ENCODE measurements around the gene MAML1. TPM values are rescaled to one million over a fixed set of nuclear protein-coding genes. Genes with fewer than 3 reads are reported as not detected.

Gene MAML1
- total RNA-seq, 2 donors from 2014 or later = 28.4 to 33.2 TPM

DNA sequence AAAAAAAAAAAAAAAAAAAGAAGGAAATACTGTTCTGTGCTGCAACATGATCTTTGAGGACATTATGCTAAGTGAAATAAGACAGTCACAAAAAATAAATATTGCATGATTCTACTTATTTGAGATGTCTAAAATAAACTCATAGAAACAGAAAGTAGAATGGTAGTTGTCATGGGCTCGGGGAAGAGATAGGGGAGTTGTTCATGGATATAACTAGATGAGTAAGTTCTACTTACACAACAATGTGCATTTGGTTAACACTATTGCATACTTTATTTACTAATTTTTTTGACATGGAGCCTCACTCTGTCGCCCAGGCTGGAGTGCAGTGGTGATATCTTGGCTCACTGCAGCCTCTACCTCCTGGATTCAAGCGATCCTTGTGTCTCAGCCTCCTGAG, 15.2 kb downstream of the MAML1 start:
- Mint-ChIP-seq H3K36me3 (ENCODE audit: low read depth) (peaks cover 2% of the 10 kb centered on the region), H3K27ac (peak overlapping the region; percentile 68), H3K4me1 (peaks cover 18% of the 10 kb centered on the region), H3K4me3 (no peak overlapping the region), H3K27me3 (no peaks in the 10 kb centered on the region)
- ATAC-seq (no peak), DNase-seq (no peak)
- no peaks in the 10 kb centered on the region for H3K9me3 ChIP-seq (ENCODE audit: control insufficient read depth, low read length, poor library complexity, severe bottlenecking)

- Mint-ChIP-seq H3K27ac (no peak overlapping the region), H3K4me1 (peaks cover 32% of the 10 kb centered on the region), H3K36me3 (ENCODE audit: low read depth) (peaks cover 6% of the 10 kb centered on the region), H3K4me3 (peak overlapping the region; percentile 43), H3K27me3 (no peaks in the 10 kb centered on the region)
- DNase-seq (no peak), ATAC-seq (no peak)
- no peaks in the 10 kb centered on the region for H3K9me3 ChIP-seq (ENCODE audit: control insufficient read depth, low read length, poor library complexity, severe bottlenecking)
Measured at GRCh38 chr5:179749857-179750508, 17.4 kb downstream of the MAML1 start.

GRCh38 chr5:179753971-179754370, 21.3 kb downstream of the MAML1 start:
- Mint-ChIP-seq H3K27ac (peak overlapping the region; percentile 75), H3K36me3 (ENCODE audit: low read depth) (peaks cover 4% of the 10 kb centered on the region), H3K4me3 (no peak overlapping the region), H3K27me3 (no peaks in the 10 kb centered on the region), H3K4me1 (peaks cover 33% of the 10 kb centered on the region)
- H3K9me3 ChIP-seq (ENCODE audit: control insufficient read depth, low read length, poor library complexity, severe bottlenecking) = no peaks in the 10 kb centered on the region
- ATAC-seq = no peak
- DNase-seq = no peak

DNA sequence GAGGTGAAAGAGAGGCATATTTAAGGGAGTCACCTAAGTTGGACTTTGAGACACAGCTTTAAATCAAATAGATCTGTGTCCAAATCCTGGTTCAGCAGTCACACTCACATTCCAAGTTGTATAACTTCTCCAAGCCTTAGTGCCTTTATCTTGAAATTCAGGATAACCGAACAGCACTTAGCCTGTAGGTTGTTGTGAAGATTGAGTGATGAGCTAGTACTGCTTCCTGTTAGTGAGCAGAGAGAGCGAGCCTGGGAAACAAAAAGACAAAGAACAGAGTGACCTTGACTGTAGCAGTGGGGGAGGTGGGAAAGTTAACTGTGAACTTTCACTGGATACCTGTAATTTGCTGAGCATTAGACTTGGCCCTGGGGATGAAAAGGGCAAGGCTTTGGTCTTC, 22.4 kb downstream of the MAML1 start:
- Mint-ChIP-seq H3K27me3 (no peaks in the 10 kb centered on the region), H3K4me1 (peaks cover 43% of the 10 kb centered on the region), H3K36me3 (ENCODE audit: low read depth) (peaks cover 4% of the 10 kb centered on the region), H3K27ac (peak overlapping the region; percentile 75), H3K4me3 (peak overlapping the region; percentile 56)
- DNase-seq = no peak
- ATAC-seq = no peak
- no peaks in the 10 kb centered on the region for H3K9me3 ChIP-seq (ENCODE audit: control insufficient read depth, low read length, poor library complexity, severe bottlenecking)

DNA sequence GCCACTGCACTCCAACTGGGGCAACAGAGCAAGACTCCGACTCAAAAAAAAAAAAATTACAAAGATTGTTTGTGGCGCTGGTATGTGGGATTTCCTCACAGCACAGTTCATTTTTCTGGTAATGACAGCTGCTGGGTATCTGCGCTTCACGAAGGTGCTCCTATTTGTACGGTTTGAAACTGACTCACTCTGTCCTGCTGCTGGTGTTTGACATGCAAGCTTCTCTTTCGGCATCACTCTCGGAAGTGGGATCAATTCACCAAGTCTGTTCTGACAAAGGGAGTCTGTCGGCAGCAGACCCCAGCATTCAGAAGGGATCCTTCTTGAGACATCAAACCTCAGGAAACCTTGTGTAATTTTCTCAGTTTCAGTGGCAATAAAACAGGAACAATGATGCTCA, 26.3 kb downstream of the MAML1 start:
- H3K9me3 ChIP-seq (ENCODE audit: control insufficient read depth, low read length, poor library complexity, severe bottlenecking) = no peaks in the 10 kb centered on the region
- no peaks in the 10 kb centered on the region for H3K27me3 Mint-ChIP-seq
- ATAC-seq = no peak
- DNase-seq = no peak
- H3K4me3 Mint-ChIP-seq = peak overlapping the region; percentile 21
- peak overlapping the region; percentile 96 for H3K27ac Mint-ChIP-seq
- peaks cover 2% of the 10 kb centered on the region for H3K36me3 Mint-ChIP-seq (ENCODE audit: low read depth)
- H3K4me1 Mint-ChIP-seq = peaks cover 57% of the 10 kb centered on the region

- Mint-ChIP-seq H3K4me1 (peaks cover 50% of the 10 kb centered on the region), H3K27ac (peak overlapping the region; percentile 96), H3K4me3 (peak overlapping the region; percentile 50), H3K27me3 (no peaks in the 10 kb centered on the region), H3K36me3 (ENCODE audit: low read depth) (peaks cover 2% of the 10 kb centered on the region)
- no peak for DNase-seq
- H3K9me3 ChIP-seq (ENCODE audit: control insufficient read depth, low read length, poor library complexity, severe bottlenecking) = no peaks in the 10 kb centered on the region
- ATAC-seq = peak; percentile 10
Measured at GRCh38 chr5:179759581-179760551, 27.2 kb downstream of the MAML1 start.

GRCh38 chr5:179762079-179762780, 29.6 kb downstream of the MAML1 start:
- ATAC-seq = peak; percentile 71
- Mint-ChIP-seq H3K27me3 (no peaks in the 10 kb centered on the region), H3K36me3 (ENCODE audit: low read depth) (peaks cover 2% of the 10 kb centered on the region), H3K4me3 (peak overlapping the region; percentile 19), H3K27ac (peak overlapping the region; percentile 27), H3K4me1 (peaks cover 39% of the 10 kb centered on the region)
- H3K9me3 ChIP-seq (ENCODE audit: control insufficient read depth, low read length, poor library complexity, severe bottlenecking) = no peaks in the 10 kb centered on the region
- no peak for DNase-seq

GRCh38 chr5:179762781-179763176, 30.2 kb downstream of the MAML1 start:
- Mint-ChIP-seq H3K36me3 (ENCODE audit: low read depth) (peaks cover 2% of the 10 kb centered on the region), H3K27me3 (no peaks in the 10 kb centered on the region), H3K4me3 (no peak overlapping the region), H3K4me1 (peaks cover 39% of the 10 kb centered on the region), H3K27ac (no peak overlapping the region)
- no peak for ATAC-seq
- no peaks in the 10 kb centered on the region for H3K9me3 ChIP-seq (ENCODE audit: control insufficient read depth, low read length, poor library complexity, severe bottlenecking)
- DNase-seq = no peak

DNA sequence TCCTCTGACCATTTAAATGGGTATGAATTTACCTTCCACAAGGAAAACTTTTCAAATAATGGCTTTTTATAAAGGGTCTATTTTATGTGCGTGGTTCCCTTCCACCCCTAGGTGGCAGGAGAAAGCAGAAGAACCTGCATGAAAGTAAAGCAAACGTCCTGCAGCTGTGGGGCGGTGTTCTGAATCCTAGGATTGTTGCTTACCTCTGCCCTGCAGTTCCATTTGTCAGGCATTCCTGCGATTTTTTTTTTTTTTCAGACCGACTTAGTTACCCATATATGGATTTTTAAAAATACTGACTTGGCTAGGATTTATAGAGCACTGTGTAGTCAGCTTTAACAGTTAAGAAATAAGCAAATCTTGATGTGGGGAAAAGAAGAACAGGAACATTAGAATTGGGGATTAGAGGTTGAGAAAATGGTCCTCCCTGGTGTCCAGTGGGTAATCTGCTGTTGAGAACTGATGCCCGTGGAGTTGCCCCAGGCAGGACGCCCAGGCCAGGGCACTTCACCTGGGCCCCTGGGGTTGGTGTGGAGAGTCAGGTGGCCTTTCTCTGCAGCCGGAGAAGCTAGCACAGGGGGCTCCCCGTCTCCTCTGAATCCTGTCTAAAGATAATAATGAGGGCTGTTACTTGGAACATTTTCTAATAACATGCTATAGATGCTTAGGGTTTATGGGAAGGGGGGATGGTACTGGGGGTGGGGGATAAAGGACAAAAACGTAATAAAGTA, 30.8 kb downstream of the MAML1 start:
- DNase-seq = peak; percentile 20 to 33 (median 22)
- no peaks in the 10 kb centered on the region for H3K9me3 ChIP-seq (ENCODE audit: control insufficient read depth, low read length, poor library complexity, severe bottlenecking)
- H3K36me3 Mint-ChIP-seq (ENCODE audit: low read depth) = peaks cover 2% of the 10 kb centered on the region
- ATAC-seq = peak; percentile 70
- H3K27ac Mint-ChIP-seq = no peak overlapping the region
- H3K27me3 Mint-ChIP-seq = no peaks in the 10 kb centered on the region
- H3K4me3 Mint-ChIP-seq = no peak overlapping the region
- H3K4me1 Mint-ChIP-seq = peaks cover 39% of the 10 kb centered on the region

DNA sequence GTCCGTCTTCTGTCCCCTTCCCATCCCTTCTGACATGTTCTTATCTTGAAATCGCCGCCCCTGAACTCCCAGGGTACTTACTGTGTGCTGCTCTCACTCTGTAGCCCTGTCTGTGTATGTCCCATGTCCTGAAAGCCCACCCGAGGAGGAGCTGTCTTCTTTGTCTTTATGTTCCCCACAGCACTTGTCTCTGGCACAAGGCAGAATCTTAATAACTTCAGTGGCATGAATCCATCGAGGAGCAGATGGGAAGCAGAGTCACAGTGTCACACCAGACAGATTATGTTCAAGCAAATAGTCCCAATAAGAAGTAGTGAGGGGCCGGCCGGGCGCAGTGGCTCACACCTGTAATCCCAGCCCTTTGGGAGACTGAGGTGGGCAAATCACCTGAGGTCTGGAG, 31.4 kb downstream of the MAML1 start:
- Mint-ChIP-seq H3K27ac (no peak overlapping the region), H3K4me3 (no peak overlapping the region), H3K36me3 (ENCODE audit: low read depth) (peaks cover 2% of the 10 kb centered on the region), H3K4me1 (peaks cover 37% of the 10 kb centered on the region), H3K27me3 (no peaks in the 10 kb centered on the region)
- no peaks in the 10 kb centered on the region for H3K9me3 ChIP-seq (ENCODE audit: control insufficient read depth, low read length, poor library complexity, severe bottlenecking)
- ATAC-seq (no peak), DNase-seq (no peak)

DNA sequence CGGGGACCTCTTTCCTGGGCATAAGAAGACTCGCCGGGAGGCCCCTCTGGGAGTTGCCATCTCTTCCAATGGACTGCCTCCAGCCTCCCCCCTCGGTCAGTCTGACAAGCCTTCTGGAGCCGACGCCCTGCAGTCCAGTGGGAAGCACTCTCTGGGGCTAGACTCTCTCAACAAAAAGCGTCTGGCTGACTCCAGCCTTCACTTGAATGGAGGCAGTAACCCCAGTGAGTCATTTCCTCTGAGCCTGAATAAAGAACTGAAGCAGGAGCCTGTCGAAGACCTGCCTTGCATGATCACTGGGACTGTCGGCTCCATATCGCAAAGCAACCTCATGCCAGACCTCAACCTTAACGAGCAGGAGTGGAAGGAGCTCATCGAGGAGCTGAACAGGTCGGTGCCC, 32.8 kb downstream of the MAML1 start:
- no peaks in the 10 kb centered on the region for H3K9me3 ChIP-seq (ENCODE audit: control insufficient read depth, low read length, poor library complexity, severe bottlenecking)
- H3K4me1 Mint-ChIP-seq = peaks cover 24% of the 10 kb centered on the region
- no peaks in the 10 kb centered on the region for H3K27me3 Mint-ChIP-seq
- no peak for DNase-seq
- H3K4me3 Mint-ChIP-seq = no peak overlapping the region
- H3K27ac Mint-ChIP-seq = no peak overlapping the region
- H3K36me3 Mint-ChIP-seq (ENCODE audit: low read depth) = no peaks in the 10 kb centered on the region
- ATAC-seq = no peak

DNA sequence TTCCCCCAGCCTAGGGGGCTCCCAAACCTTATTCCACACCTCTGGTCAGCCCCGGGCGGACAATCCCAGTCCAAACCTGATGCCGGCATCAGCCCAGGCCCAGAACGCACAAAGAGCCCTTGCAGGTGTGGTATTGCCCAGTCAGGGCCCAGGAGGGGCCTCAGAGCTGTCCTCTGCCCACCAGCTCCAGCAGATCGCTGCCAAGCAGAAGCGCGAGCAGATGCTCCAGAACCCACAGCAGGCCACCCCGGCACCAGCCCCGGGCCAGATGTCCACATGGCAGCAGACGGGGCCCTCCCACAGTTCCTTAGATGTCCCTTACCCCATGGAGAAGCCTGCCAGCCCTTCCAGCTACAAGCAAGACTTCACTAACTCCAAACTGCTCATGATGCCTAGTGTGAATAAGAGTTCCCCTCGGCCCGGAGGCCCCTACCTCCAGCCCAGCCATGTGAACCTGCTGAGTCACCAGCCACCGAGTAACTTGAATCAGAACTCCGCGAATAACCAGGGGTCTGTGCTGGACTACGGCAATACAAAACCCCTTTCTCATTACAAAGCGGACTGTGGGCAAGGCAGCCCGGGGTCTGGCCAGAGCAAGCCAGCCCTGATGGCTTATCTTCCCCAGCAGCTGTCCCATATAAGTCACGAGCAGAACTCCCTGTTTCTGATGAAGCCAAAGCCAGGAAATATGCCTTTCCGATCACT, 33.6 kb downstream of the MAML1 start:
- DNase-seq (no peak), ATAC-seq (no peak)
- Mint-ChIP-seq H3K27ac (peak overlapping the region; percentile 43), H3K36me3 (ENCODE audit: low read depth) (no peaks in the 10 kb centered on the region), H3K4me1 (peaks cover 21% of the 10 kb centered on the region), H3K4me3 (no peak overlapping the region), H3K27me3 (no peaks in the 10 kb centered on the region)
- H3K9me3 ChIP-seq (ENCODE audit: control insufficient read depth, low read length, poor library complexity, severe bottlenecking) = no peaks in the 10 kb centered on the region
